Loucy (cell line): ENCODE results near the gene SASH1.

Source experiments
- CTCF ChIP-seq: fragments of 200-600 bp; sonication (generic); conservative IDR thresholded peaks from 2 replicates; pipeline ENCODE4 v1.5.1; 2014; ENCODE audit warnings: mild to moderate bottlenecking, antibody characterized with exemption, low read length
- EZH2phosphoT487 ChIP-seq: fragments of 200-600 bp; IDR thresholded peaks from 2 replicates; pipeline ENCODE4 v1.6.1; 2018; ENCODE audit warnings: antibody characterized with exemption, mild to moderate bottlenecking, moderate library complexity, borderline replicate concordance

GRCh38 chr6:148501178-148501590, 158.5 kb downstream of the SASH1 start:
- no peak for TF ChIP-seq CTCF
- TF ChIP-seq EZH2phosphoT487 = no peak
